MM.1S (cell line): ENCODE results near the gene CFAP91.
A peak's percentile ranks its signal among the peaks of the same experiment; 100 is the strongest.

ENCODE experiments used
- DNase-seq: peaks from one replicate; pipeline ENCODE4 v3.0.0-alpha.2; 2015
- H2AFZ ChIP-seq: fragments of 300-600 bp; sonication (generic); 2 replicates; pipeline ENCODE4 v1.6.0; 2016; ENCODE audit warnings: antibody characterized with exemption, low read length
- H3F3A ChIP-seq: fragments of 300-600 bp; sonication (generic); 2 replicates; pipeline ENCODE4 v1.6.1; 2016; ENCODE audit warnings: mild to moderate bottlenecking, antibody characterized with exemption, low read length, moderate library complexity, mixed read lengths; ENCODE audit not compliant: insufficient read depth
- H3K27ac ChIP-seq: fragments of 300-600 bp; sonication (generic); 2 replicates; pipeline ENCODE4 v1.5.1; 2016; ENCODE audit warnings: mild to moderate bottlenecking, low read length
- H3K27me3 ChIP-seq: fragments of 300-600 bp; sonication (generic); replicated peaks from 2 replicates; pipeline ENCODE4 v1.6.0; 2016; ENCODE audit warnings: low read length; ENCODE audit not compliant: insufficient read depth
- H3K36me3 ChIP-seq: fragments of 300-600 bp; sonication (generic); replicated peaks from 2 replicates; pipeline ENCODE4 v1.6.1; 2016; ENCODE audit warnings: mild to moderate bottlenecking, low read length, mixed read lengths; ENCODE audit not compliant: insufficient read depth
- H3K4me1 ChIP-seq: fragments of 300-600 bp; sonication (generic); 2 replicates; pipeline ENCODE4 v1.6.1; 2016; ENCODE audit warnings: low read length, mixed read lengths
- H3K4me2 ChIP-seq: fragments of 300-600 bp; sonication (generic); 2 replicates; pipeline ENCODE4 v1.6.0; 2016; ENCODE audit warnings: low read depth, low read length
- H3K4me3 ChIP-seq: fragments of 300-600 bp; sonication (generic); 2 replicates; pipeline ENCODE4 v1.5.1; 2016; ENCODE audit warnings: low read length, mixed read lengths
- H3K79me2 ChIP-seq: fragments of 300-600 bp; sonication (generic); 2 replicates; pipeline ENCODE4 v1.6.1; 2016; ENCODE audit warnings: mixed run types, low read length, mixed read lengths
- H3K9ac ChIP-seq: fragments of 300-600 bp; sonication (generic); 2 replicates; pipeline ENCODE4 v1.6.1; 2016; ENCODE audit warnings: low read length, mixed read lengths
- H3K9me2 ChIP-seq: fragments of 300-600 bp; sonication (generic); replicated peaks from 2 replicates; pipeline ENCODE4 v1.6.1; 2016; ENCODE audit warnings: mild to moderate bottlenecking, low read length, mixed read lengths; ENCODE audit not compliant: insufficient read depth
- H3K9me3 ChIP-seq: fragments of 300-600 bp; sonication (generic); replicated peaks from 2 replicates; pipeline ENCODE4 v1.6.1; 2016; ENCODE audit warnings: mild to moderate bottlenecking, low read length, mixed read lengths; ENCODE audit not compliant: insufficient read depth
- H4K20me1 ChIP-seq: fragments of 300-600 bp; sonication (generic); 2 replicates; pipeline ENCODE4 v1.6.1; 2016; ENCODE audit warnings: mild to moderate bottlenecking, low read length, moderate library complexity, mixed read lengths; ENCODE audit not compliant: insufficient read depth
- EZH2 ChIP-seq: fragments of 300-600 bp; sonication (generic); optimal IDR thresholded peaks from 2 replicates; pipeline ENCODE3; 2017; ENCODE audit warnings: low read depth, mild to moderate bottlenecking, antibody characterized with exemption, low read length, mixed read lengths
- EZH2phosphoT487 ChIP-seq: fragments of 300-600 bp; sonication (generic); IDR thresholded peaks from 2 replicates; pipeline ENCODE4 v1.6.1; 2018; ENCODE audit warnings: antibody characterized with exemption, low read length
- TF ChIP-seq, protein P1 (sequence below): fragments of 300-600 bp; sonication (generic); IDR thresholded peaks from 2 replicates; pipeline ENCODE4 v1.5.1; 2016; ENCODE audit warnings: antibody characterized with exemption, low read length, mixed read lengths

CFAP91 gene

DNA sequence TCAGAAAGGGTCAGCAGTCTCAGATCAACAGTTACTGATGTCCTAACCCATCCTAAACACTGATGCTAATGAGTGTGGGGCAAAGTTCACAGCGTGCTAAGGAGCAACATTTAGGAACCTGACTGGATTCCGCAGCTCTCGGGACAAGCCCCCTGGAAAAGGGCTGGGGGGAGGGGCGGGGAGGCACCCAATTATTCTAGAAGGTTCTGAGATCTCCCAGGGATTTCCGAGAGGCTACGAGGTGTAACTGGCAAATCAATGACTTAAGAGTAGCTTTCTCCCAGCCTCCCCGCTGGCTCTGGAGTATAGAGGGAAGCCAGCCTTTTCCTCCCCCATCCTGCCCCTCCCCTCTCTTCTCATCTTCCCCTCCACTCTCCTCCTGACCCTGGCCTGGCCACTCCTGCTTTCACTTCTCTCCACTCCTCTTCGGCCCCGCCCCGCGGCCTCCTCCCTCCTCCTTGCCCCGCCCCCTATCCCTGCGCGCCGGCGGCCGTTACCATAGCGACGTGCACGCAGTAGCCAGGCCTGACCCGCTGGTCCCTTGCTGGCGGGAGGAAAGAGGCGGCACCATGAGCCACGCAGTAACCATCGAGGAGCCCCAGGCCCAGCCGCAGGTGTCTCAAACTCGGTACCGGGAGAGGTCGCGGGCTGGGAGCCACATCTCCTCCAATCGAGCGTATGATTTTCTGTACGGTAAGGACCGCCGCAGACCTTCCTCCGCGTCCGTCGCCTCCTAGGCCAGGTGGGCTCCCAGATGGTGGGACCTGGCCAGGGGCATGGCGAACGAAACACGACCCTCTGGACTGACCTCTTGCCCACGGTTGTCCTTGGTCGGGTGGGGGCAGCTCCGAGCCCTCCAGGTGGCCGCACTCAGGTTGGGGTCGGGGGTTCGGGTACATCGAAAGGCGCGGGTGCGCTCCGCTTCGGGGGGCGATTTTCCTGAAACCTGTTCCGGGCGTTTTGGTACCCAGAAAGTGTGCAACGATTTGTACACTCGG, at the start of gene CFAP91:
CFAP91 (plus strand) TSS at position 493 of the 998 bp plus-strand sequence; CDS start at position 570, 77 bp downstream.
- Histone ChIP-seq H3K9me2 (no peaks in the 10 kb centered on the region), H3K36me3 (no peaks in the 10 kb centered on the region), H4K20me1 (no peaks in the 10 kb centered on the region), H3K4me3 (no peak within 1 kb of the TSS), H3K9me3 (no peaks in the 10 kb centered on the region), H3K4me2 (no peak within 1 kb of the TSS), H3K27ac (no peak within 1 kb of the TSS), H3K9ac (no peak within 1 kb of the TSS), H3K4me1 (peaks cover 8% of the 10 kb centered on the region), H2AFZ (no peak within 1 kb of the TSS), H3K27me3 (no peaks in the 10 kb centered on the region), H3K79me2 (no peaks in the 10 kb centered on the region), H3F3A (no peaks in the 10 kb centered on the region)
- TF ChIP-seq, protein P1, sequence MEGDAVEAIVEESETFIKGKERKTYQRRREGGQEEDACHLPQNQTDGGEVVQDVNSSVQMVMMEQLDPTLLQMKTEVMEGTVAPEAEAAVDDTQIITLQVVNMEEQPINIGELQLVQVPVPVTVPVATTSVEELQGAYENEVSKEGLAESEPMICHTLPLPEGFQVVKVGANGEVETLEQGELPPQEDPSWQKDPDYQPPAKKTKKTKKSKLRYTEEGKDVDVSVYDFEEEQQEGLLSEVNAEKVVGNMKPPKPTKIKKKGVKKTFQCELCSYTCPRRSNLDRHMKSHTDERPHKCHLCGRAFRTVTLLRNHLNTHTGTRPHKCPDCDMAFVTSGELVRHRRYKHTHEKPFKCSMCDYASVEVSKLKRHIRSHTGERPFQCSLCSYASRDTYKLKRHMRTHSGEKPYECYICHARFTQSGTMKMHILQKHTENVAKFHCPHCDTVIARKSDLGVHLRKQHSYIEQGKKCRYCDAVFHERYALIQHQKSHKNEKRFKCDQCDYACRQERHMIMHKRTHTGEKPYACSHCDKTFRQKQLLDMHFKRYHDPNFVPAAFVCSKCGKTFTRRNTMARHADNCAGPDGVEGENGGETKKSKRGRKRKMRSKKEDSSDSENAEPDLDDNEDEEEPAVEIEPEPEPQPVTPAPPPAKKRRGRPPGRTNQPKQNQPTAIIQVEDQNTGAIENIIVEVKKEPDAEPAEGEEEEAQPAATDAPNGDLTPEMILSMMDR, result no peak
- TF ChIP-seq EZH2 (no peak), EZH2phosphoT487 (no peak)
- DNase-seq, result peak; percentile 10

DNA sequence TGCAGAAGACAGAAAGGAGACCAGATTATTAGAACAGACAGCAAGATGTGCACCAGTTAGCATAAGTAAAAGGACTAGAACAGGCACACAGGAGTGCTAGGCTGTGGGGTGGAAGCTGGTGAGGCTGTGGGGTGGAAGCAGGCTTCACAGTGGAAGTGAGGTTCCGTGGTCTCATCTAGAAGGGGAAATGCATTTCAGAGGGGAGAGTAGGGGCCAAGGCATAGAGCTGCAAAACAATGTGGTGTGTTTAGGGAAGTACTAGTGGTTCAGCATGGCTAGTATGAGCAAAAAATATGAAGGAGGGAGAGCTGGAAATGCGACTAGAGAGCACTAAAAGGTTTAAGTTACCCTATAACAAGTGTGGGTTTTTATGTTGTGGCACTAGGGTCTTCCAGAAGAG, 48.9 kb upstream of the CFAP91 start:
- Histone ChIP-seq H3K36me3 (no peaks in the 10 kb centered on the region), H3K4me2 (no peak overlapping the region), H2AFZ (no peak overlapping the region), H3K4me1 (no peaks in the 10 kb centered on the region), H3K9me2 (no peaks in the 10 kb centered on the region), H3K27me3 (no peaks in the 10 kb centered on the region), H4K20me1 (no peaks in the 10 kb centered on the region), H3K79me2 (no peaks in the 10 kb centered on the region), H3K9me3 (no peaks in the 10 kb centered on the region), H3K4me3 (no peak overlapping the region), H3K9ac (no peak overlapping the region), H3F3A (no peaks in the 10 kb centered on the region), H3K27ac (no peak overlapping the region)
- no peak for TF ChIP-seq EZH2phosphoT487
- TF ChIP-seq, protein P1, result no peak
- TF ChIP-seq EZH2, result no peak
- DNase-seq, result no peak

DNA sequence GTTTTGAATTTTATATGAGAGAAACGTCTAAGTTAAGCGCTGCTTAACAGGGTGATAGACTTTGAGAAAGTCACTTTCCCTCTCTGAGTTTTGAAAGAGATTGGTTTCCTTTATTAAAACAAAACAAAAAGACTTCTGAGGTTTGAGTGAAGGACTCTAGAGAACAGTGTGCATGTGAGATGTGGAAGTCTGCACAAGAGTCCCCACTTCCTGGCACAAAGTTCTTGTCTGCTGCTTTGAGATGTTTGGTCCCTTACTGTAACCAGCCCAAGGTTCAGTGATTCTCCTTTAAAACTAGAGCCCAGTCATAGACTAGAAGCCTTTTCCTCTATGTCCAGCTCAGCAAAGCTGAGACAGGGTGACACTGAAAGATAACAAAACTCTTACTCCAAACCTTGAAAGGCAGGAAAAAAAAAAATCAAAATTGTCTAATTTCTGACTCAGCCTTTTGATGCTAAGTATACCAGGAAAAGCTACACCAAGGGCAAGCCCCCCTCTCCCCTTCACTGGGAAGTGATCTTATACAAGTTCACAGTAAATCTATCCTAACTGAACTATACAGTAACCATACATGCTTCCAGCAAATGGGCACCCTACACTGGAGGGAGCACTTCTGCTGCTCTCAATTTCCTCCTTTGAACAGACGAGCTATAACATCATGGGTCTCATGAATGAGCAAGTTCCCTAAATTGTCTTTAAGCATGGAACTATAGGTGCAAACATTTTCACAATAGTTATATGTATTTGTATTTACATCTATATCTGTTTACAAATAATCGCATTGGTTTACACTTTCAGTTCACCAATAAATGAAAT, 44.7 kb upstream of the CFAP91 start:
- Histone ChIP-seq H3K4me1 (no peaks in the 10 kb centered on the region), H4K20me1 (no peaks in the 10 kb centered on the region), H3K9ac (no peak overlapping the region)

More for the DNA sequence above, 44.7 kb upstream of the CFAP91 start:
- Histone ChIP-seq H3K27me3 (no peaks in the 10 kb centered on the region), H3K9me3 (no peaks in the 10 kb centered on the region), H3K27ac (no peak overlapping the region), H3K9me2 (no peaks in the 10 kb centered on the region), H2AFZ (no peak overlapping the region), H3K36me3 (no peaks in the 10 kb centered on the region), H3K79me2 (no peaks in the 10 kb centered on the region), H3F3A (no peaks in the 10 kb centered on the region), H3K4me3 (no peak overlapping the region), H3K4me2 (no peak overlapping the region)
- no peak for DNase-seq
- TF ChIP-seq, protein P1, result no peak
- TF ChIP-seq EZH2 (no peak), EZH2phosphoT487 (no peak)
